Measurements from ENCODE around the gene TBC1D23.
"Not testable (repeated sequence)": the region's sequence is repeated elsewhere in the genome, so short reads cannot be mapped to it uniquely, and the experiment has no call there.

The TBC1D23 gene

GRCh38 chr3:100230710-100231109, 30.1 kb upstream of the TBC1D23 start:
- DNase-seq = no peak
- Histone ChIP-seq H3K36me3 (no peaks in the 10 kb centered on the region), H3K9me3 (no peaks in the 10 kb centered on the region), H3K27me3 (no peaks in the 10 kb centered on the region), H3K27ac (no peak overlapping the region), H3K4me3 (no peak overlapping the region), H3K4me1 (peaks cover 0 to 17% (median 2%) of the 10 kb centered on the region in 4 donors)
- intact Hi-C loops (cut with DNase I; ENCODE audit: low total_unique reads) = no loop called here
- no peak for TF ChIP-seq CTCF (IDR thresholded peaks at IDR 0.05)

GRCh38 chr3:100231668-100232067, 29.1 kb upstream of the TBC1D23 start:
- intact Hi-C loops (cut with DNase I; ENCODE audit: low total_unique reads) = no loop called here
- no peak for TF ChIP-seq CTCF (IDR thresholded peaks at IDR 0.05)
- Histone ChIP-seq H3K27ac (no peak overlapping the region), H3K27me3 (no peaks in the 10 kb centered on the region), H3K36me3 (no peaks in the 10 kb centered on the region), H3K4me1 (peaks cover 0 to 10% (median 2%) of the 10 kb centered on the region in 4 donors), H3K4me3 (no peak overlapping the region), H3K9me3 (no peaks in the 10 kb centered on the region)
- DNase-seq = no peak

GRCh38 chr3:100234364-100234763, 26.4 kb upstream of the TBC1D23 start:
- Histone ChIP-seq H3K4me1 (no peaks in the 10 kb centered on the region), H3K27me3 (no peaks in the 10 kb centered on the region), H3K27ac (no peak overlapping the region), H3K9me3 (peaks cover 0 to 17% (median 5%) of the 10 kb centered on the region in 3 donors), H3K4me3 (no peak overlapping the region), H3K36me3 (no peaks in the 10 kb centered on the region)
- intact Hi-C loops (cut with DNase I; ENCODE audit: low total_unique reads) = no loop called here
- TF ChIP-seq CTCF (IDR thresholded peaks at IDR 0.05) = no peak
- no peak for DNase-seq

GRCh38 chr3:100238599-100238998, 22.2 kb upstream of the TBC1D23 start:
- peaks cover 0 to 20% (median 5%) of the 10 kb centered on the region in 3 donors for H3K9me3 ChIP-seq
- intact Hi-C loops (cut with DNase I; ENCODE audit: low total_unique reads) = no loop called here
- no peaks in the 10 kb centered on the region for H3K4me1 ChIP-seq
- no peak overlapping the region for H3K27ac ChIP-seq
- TF ChIP-seq CTCF (IDR thresholded peaks at IDR 0.05) = no peak
- H3K27me3 ChIP-seq = no peaks in the 10 kb centered on the region
- no peak for DNase-seq
- no peak overlapping the region for H3K4me3 ChIP-seq
- H3K36me3 ChIP-seq = no peaks in the 10 kb centered on the region

GRCh38 chr3:100242471-100242870, 18.3 kb upstream of the TBC1D23 start:
- H3K27me3 ChIP-seq = not testable (repeated sequence)
- Histone ChIP-seq H3K4me1 (peaks cover 0 to 19% (median 0%) of the 10 kb centered on the region in 4 donors), H3K9me3 (peaks cover 0 to 20% (median 5%) of the 10 kb centered on the region in 3 donors)

GRCh38 chr3:100244264-100244663, 16.5 kb upstream of the TBC1D23 start:
- no peaks in the 10 kb centered on the region for H3K27me3 ChIP-seq
- intact Hi-C loops (cut with DNase I; ENCODE audit: low total_unique reads) = no loop called here
- H3K4me1 ChIP-seq = peaks cover 0 to 19% (median 0%) of the 10 kb centered on the region in 4 donors
- no peaks in the 10 kb centered on the region for H3K36me3 ChIP-seq
- peaks cover 0 to 4% (median 0%) of the 10 kb centered on the region in 3 donors for H3K9me3 ChIP-seq
- TF ChIP-seq CTCF (IDR thresholded peaks at IDR 0.05) = no peak
- H3K4me3 ChIP-seq = no peak overlapping the region
- no peak overlapping the region for H3K27ac ChIP-seq
- DNase-seq = no peak

More at GRCh38 chr3:100242471-100242870, 18.3 kb upstream of the TBC1D23 start:
- intact Hi-C loops (cut with DNase I; ENCODE audit: low total_unique reads); H3K4me3 ChIP-seq; H3K36me3 ChIP-seq; DNase-seq; H3K27ac ChIP-seq: not testable (repeated sequence)
